Panc1 (cell line): ENCODE results near the gene CYB561D1. TPM values are rescaled to one million over a fixed set of nuclear protein-coding genes. Genes with fewer than 3 reads are reported as not detected.

Source experiments
- ATAC-seq: fragments of 200-7000 bp; cut with Tn5 transposase; 2 replicates; pipeline ENCODE4 v1.9.1; 2020; ENCODE audit warnings: mild to moderate bottlenecking, moderate library complexity
- BruUV-seq: library from RNA; stranded (reverse); fragments of 400-500 nt; replicated peaks from 2 replicates; lab custom pipeline; 2021; lab: Mats Ljungman, UMichigan
- CTCF ChIA-PET: fragments of 300-600 bp; sonication (Branson Sonifier 250); formaldehyde crosslinking; loops from one replicate; lab custom pipeline; 2022; ENCODE audit warnings: antibody characterized with exemption; lab: Charles Lee
- POLR2A ChIA-PET: fragments of 300-600 bp; sonication (Branson Sonifier 250); formaldehyde crosslinking; loops from one replicate; lab custom pipeline; 2022; ENCODE audit warnings: antibody characterized with exemption; lab: Charles Lee
- DNase-seq: peaks from one replicate; pipeline ENCODE4 v3.0.0-alpha.2; 2010; ENCODE audit warnings: low read depth, low spot score
- H3K27ac ChIP-seq: 2 replicates; pipeline ENCODE4 v1.5.1; 2011; ENCODE audit warnings: mild to moderate bottlenecking, low read length, inconsistent platforms
- H3K27me3 ChIP-seq: fragments of 200-500 bp; sonication (Bioruptor generic); 2 replicates; pipeline ENCODE4 v1.6.0; 2014; ENCODE audit warnings: low read length, inconsistent platforms; ENCODE audit not compliant: control insufficient read depth, insufficient read depth
- H3K36me3 ChIP-seq: fragments of 200-500 bp; sonication (Bioruptor generic); 2 replicates; pipeline ENCODE4 v1.5.1; 2014; ENCODE audit warnings: inconsistent platforms, mild to moderate bottlenecking, low read length, moderate library complexity; ENCODE audit not compliant: control insufficient read depth, insufficient read depth
- H3K4me1 ChIP-seq: 2 replicates; pipeline ENCODE4 v1.5.1; 2011; ENCODE audit warnings: inconsistent platforms, mild to moderate bottlenecking, low read length, moderate library complexity; ENCODE audit not compliant: control insufficient read depth, insufficient read depth
- H3K4me3 ChIP-seq, 2 experiments: 2 replicates each; pipeline ENCODE4 v1.5.1; 2011 to 2012; ENCODE audit warnings: low read depth in 2 of 2, low read length in 2 of 2, mild to moderate bottlenecking in 2 of 2, inconsistent platforms in 1 of 2, moderate library complexity in 1 of 2
- H3K9me3 ChIP-seq: fragments of 200-500 bp; sonication (Bioruptor generic); 2 replicates; pipeline ENCODE4 v1.5.1; 2014; ENCODE audit warnings: low read depth, mild to moderate bottlenecking, inconsistent platforms, low read length, moderate library complexity; ENCODE audit not compliant: control insufficient read depth, insufficient read depth
- POLR2AphosphoS5 ChIP-seq: IDR thresholded peaks from 2 replicates; pipeline ENCODE4 v1.6.1; 2012; ENCODE audit warnings: mild to moderate bottlenecking, low read depth, low read length, moderate library complexity
- SIN3A ChIP-seq: IDR thresholded peaks from 2 replicates; pipeline ENCODE4 v1.6.1; 2012; ENCODE audit warnings: low read depth, mild to moderate bottlenecking, low read length, moderate library complexity, borderline replicate concordance; ENCODE audit not compliant: insufficient read depth
- TCF7L2 ChIP-seq: IDR thresholded peaks from 2 replicates; pipeline ENCODE4 v1.6.1; 2011; ENCODE audit warnings: mild to moderate bottlenecking, low read depth, low read length, inconsistent platforms
- in situ Hi-C: cut with HindIII; loops from 2 replicates; pipeline ENCODE4 v1.10.0; 2016; ENCODE audit warnings: low sequenced_read_pairs, low pct_unique_long_range_greater_than_20kb
- intact Hi-C: fragments of 100-400 bp; cut with micrococcal nuclease; formaldehyde crosslinking; loops from one replicate; pipeline ENCODE4 v1.10.0; 2022; ENCODE audit not compliant: unreplicated experiment
- total RNA-seq: library from RNA; stranded (reverse); gene quantifications from one replicate; pipeline ENCODE4 v1.2.1, GENCODE V29; 2021; ENCODE audit not compliant: unreplicated experiment
- TF ChIP-seq, protein P1 (sequence below): fragments of 450-650 bp; IDR thresholded peaks from 2 replicates; pipeline ENCODE4 v1.5.1; 2017; ENCODE audit warnings: mild to moderate bottlenecking
- TF ChIP-seq, protein P2 (sequence below), 2 experiments: IDR thresholded peaks; 2 replicates each; pipeline ENCODE4 v1.6.1; 2011 to 2012; ENCODE audit warnings: low read depth in 2 of 2, control low read depth in 1 of 2, low read length in 1 of 2, mild to moderate bottlenecking in 1 of 2, moderate library complexity in 1 of 2; ENCODE audit not compliant: insufficient read depth in 1 of 2

Gene CYB561D1
- total RNA-seq, 1 experiment from 2014 or later = 4.5 TPM

DNA sequence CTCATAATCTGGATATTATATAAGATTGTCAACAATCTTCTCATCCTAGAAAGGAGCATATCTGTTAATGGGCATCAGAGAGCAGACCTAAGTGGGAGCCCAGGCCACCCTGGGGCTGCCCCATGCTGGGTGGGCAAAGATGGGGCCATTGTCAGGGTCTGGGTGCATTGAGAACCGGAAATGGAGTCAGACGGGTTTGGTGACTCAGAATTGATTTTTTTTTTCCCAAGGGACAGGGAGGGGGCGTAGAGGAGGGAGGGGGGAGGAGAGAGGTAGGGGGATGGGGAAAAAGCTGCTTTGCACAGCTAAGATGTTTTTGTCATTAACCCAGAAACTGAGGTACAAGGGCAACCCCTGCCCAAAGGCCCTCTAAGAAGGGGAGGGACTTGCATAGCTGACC, 8.9 kb upstream of the CYB561D1 start:
- H3K4me3 ChIP-seq = peak overlapping the region; percentile 69 to 81
- no peak for DNase-seq
- ATAC-seq = no peak
- ChIA-PET POLR2A (no interaction called here), CTCF (interaction anchor here (1.3 kb wide), 1 partner anchor 9 kb away, joined by 3 read pairs; the partner anchor contains the start of gene CYB561D1)
- no peaks in the 10 kb centered on the region for H3K27me3 ChIP-seq
- BruUV-seq = no TSS peak
- no peaks in the 10 kb centered on the region for H3K9me3 ChIP-seq
- TF ChIP-seq, protein P1, sequence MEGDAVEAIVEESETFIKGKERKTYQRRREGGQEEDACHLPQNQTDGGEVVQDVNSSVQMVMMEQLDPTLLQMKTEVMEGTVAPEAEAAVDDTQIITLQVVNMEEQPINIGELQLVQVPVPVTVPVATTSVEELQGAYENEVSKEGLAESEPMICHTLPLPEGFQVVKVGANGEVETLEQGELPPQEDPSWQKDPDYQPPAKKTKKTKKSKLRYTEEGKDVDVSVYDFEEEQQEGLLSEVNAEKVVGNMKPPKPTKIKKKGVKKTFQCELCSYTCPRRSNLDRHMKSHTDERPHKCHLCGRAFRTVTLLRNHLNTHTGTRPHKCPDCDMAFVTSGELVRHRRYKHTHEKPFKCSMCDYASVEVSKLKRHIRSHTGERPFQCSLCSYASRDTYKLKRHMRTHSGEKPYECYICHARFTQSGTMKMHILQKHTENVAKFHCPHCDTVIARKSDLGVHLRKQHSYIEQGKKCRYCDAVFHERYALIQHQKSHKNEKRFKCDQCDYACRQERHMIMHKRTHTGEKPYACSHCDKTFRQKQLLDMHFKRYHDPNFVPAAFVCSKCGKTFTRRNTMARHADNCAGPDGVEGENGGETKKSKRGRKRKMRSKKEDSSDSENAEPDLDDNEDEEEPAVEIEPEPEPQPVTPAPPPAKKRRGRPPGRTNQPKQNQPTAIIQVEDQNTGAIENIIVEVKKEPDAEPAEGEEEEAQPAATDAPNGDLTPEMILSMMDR = no peak
- TF ChIP-seq TCF7L2 (no peak), SIN3A (no peak), POLR2AphosphoS5 (no peak)
- TF ChIP-seq, protein P2, sequence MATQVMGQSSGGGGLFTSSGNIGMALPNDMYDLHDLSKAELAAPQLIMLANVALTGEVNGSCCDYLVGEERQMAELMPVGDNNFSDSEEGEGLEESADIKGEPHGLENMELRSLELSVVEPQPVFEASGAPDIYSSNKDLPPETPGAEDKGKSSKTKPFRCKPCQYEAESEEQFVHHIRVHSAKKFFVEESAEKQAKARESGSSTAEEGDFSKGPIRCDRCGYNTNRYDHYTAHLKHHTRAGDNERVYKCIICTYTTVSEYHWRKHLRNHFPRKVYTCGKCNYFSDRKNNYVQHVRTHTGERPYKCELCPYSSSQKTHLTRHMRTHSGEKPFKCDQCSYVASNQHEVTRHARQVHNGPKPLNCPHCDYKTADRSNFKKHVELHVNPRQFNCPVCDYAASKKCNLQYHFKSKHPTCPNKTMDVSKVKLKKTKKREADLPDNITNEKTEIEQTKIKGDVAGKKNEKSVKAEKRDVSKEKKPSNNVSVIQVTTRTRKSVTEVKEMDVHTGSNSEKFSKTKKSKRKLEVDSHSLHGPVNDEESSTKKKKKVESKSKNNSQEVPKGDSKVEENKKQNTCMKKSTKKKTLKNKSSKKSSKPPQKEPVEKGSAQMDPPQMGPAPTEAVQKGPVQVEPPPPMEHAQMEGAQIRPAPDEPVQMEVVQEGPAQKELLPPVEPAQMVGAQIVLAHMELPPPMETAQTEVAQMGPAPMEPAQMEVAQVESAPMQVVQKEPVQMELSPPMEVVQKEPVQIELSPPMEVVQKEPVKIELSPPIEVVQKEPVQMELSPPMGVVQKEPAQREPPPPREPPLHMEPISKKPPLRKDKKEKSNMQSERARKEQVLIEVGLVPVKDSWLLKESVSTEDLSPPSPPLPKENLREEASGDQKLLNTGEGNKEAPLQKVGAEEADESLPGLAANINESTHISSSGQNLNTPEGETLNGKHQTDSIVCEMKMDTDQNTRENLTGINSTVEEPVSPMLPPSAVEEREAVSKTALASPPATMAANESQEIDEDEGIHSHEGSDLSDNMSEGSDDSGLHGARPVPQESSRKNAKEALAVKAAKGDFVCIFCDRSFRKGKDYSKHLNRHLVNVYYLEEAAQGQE (IDR thresholded peaks at IDR 0.05; ENCODE audit: insufficient read depth in 1 of 2, low read depth in 2 of 2, low read length in 1 of 2) = no peak
- intact Hi-C loops = no loop called here
- in situ Hi-C loops = no loop called here
- H3K36me3 ChIP-seq = no peaks in the 10 kb centered on the region
- H3K27ac ChIP-seq = peak overlapping the region; percentile 70; the same call in 1 of the 2 replicates
- H3K4me1 ChIP-seq = peaks cover 3% of the 10 kb centered on the region; the same call in 1 of the 2 replicates

DNA sequence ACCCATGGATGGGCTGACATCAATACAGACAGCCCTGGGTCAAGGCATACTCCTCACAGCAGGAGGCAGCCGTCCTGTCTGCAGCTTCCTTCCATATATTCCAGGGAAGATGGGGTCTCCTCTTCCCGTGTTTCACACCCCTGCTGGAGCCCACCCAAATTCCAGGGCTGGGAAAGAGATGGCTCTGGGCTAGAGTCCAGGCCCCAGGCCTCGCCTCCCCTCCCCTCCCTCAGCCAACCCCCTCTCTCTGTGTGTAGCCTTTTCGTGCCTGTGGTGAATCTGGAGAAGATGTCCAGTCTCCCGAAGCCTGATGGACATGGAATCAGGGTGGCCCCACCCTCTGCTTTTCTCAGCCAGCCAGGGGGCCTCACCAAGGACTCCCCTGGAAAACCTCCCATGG, 6.6 kb upstream of the CYB561D1 start:
- BruUV-seq = no TSS peak
- Histone ChIP-seq H3K36me3 (no peaks in the 10 kb centered on the region), H3K4me3 (no peak overlapping the region), H3K4me1 (peaks cover 3% of the 10 kb centered on the region; the same call in 1 of the 2 replicates), H3K9me3 (no peaks in the 10 kb centered on the region), H3K27ac (no peak overlapping the region), H3K27me3 (no peaks in the 10 kb centered on the region)
- ATAC-seq (no peak), DNase-seq (no peak)
- in situ Hi-C loops (no loop called here), intact Hi-C loops (no loop called here)
- CTCF ChIA-PET = no interaction called here
- TF ChIP-seq, protein P2 (IDR thresholded peaks at IDR 0.05; ENCODE audit: insufficient read depth in 1 of 2, low read depth in 2 of 2, low read length in 1 of 2) = no peak
- TF ChIP-seq, protein P1 = no peak
- TF ChIP-seq SIN3A = no peak
- TF ChIP-seq POLR2AphosphoS5 = no peak
- no peak for TF ChIP-seq TCF7L2
- POLR2A ChIA-PET = interaction anchor here (0.6 kb wide), 1 partner anchor 14 kb away, joined by 7 read pairs; no protein-coding TSS in a partner anchor
